ENCODE measurements around the gene FLYWCH2. TPM values are rescaled to one million over a fixed set of nuclear protein-coding genes. Genes with fewer than 3 reads are reported as not detected.

The FLYWCH2 gene
- total RNA-seq, 1 donor from 2014 or later, result 15.8 TPM

- Histone ChIP-seq H3K27me3 (peaks cover 61% of the 10 kb centered on the region), H3K4me2 (no peak overlapping the region), H3K9me3 (ENCODE audit: low read depth) (no peaks in the 10 kb centered on the region), H3K4me3 (no peak overlapping the region), H3K9ac (no peak overlapping the region), H2AFZ (replicated peaks) (peak overlapping the region; percentile 47), H3F3A (ENCODE audit: low read depth) (no peaks in the 10 kb centered on the region), H3K36me3 (no peaks in the 10 kb centered on the region), H4K20me1 (ENCODE audit: low read depth) (no peaks in the 10 kb centered on the region), H3K27ac (no peak overlapping the region), H3K79me2 (ENCODE audit: low read depth) (no peaks in the 10 kb centered on the region), H3K4me1 (no peaks in the 10 kb centered on the region)
- Mint-ChIP-seq H3K27me3 (ENCODE audit: insufficient read depth, low read depth) (peaks cover 16% of the 10 kb centered on the region), H3K4me1 (no peaks in the 10 kb centered on the region), H3K27ac (no peak overlapping the region), H3K4me3 (no peak overlapping the region), H3K36me3 (no peaks in the 10 kb centered on the region), H3K9me3 (no peaks in the 10 kb centered on the region)
- DNase-seq (ENCODE audit: low spot score), result no peak
- no peak for TF ChIP-seq CTCF (IDR thresholded peaks at IDR 0.05)
- no peak for TF ChIP-seq EZH2phosphoT487 (IDR thresholded peaks at IDR 0.05)
- TF ChIP-seq EZH2 (IDR thresholded peaks at IDR 0.05), result no peak
Measured at GRCh38 chr16:2874032-2874911, 8.7 kb upstream of the FLYWCH2 start.

- H3K4me1 ChIP-seq, result no peaks in the 10 kb centered on the region
- H3K27me3 Mint-ChIP-seq (ENCODE audit: insufficient read depth, low read depth), result peaks cover 16% of the 10 kb centered on the region
- H3K27ac Mint-ChIP-seq, result no peak overlapping the region
- H3K36me3 Mint-ChIP-seq, result no peaks in the 10 kb centered on the region
- no peaks in the 10 kb centered on the region for H3K4me1 Mint-ChIP-seq
- TF ChIP-seq CTCF (IDR thresholded peaks at IDR 0.05) (peak; percentile 88), EZH2 (IDR thresholded peaks at IDR 0.05) (no peak)
- peak overlapping the region; percentile 47 for H2AFZ ChIP-seq (replicated peaks)
- H3K9ac ChIP-seq, result no peak overlapping the region
- no peak overlapping the region for H3K4me2 ChIP-seq
- H3K9me3 ChIP-seq (ENCODE audit: low read depth), result no peaks in the 10 kb centered on the region
- peak; percentile 85 for DNase-seq (ENCODE audit: low spot score)
- H3F3A ChIP-seq (ENCODE audit: low read depth), result no peaks in the 10 kb centered on the region
- peaks cover 4% of the 10 kb centered on the region for H3K9me3 Mint-ChIP-seq
- no peak overlapping the region for H3K4me3 ChIP-seq
- H3K27ac ChIP-seq, result no peak overlapping the region
- H3K4me3 Mint-ChIP-seq, result no peak overlapping the region
- peaks cover 54% of the 10 kb centered on the region for H3K27me3 ChIP-seq
- H4K20me1 ChIP-seq (ENCODE audit: low read depth), result no peaks in the 10 kb centered on the region
- H3K79me2 ChIP-seq (ENCODE audit: low read depth), result no peaks in the 10 kb centered on the region
- no peaks in the 10 kb centered on the region for H3K36me3 ChIP-seq
Measured at GRCh38 chr16:2874912-2875362, 8.1 kb upstream of the FLYWCH2 start.

GRCh38 chr16:2879854-2880508 is 3.0 kb upstream of the FLYWCH2 start:
- Mint-ChIP-seq H3K4me3 (peak overlapping the region; percentile 53), H3K9me3 (peaks cover 4% of the 10 kb centered on the region), H3K27ac (no peak overlapping the region), H3K27me3 (ENCODE audit: insufficient read depth, low read depth) (peaks cover 19% of the 10 kb centered on the region), H3K4me1 (peaks cover 7% of the 10 kb centered on the region), H3K36me3 (no peaks in the 10 kb centered on the region)
- Histone ChIP-seq H3K4me2 (no peak overlapping the region), H3K4me3 (no peak overlapping the region), H3K9ac (no peak overlapping the region), H3F3A (ENCODE audit: low read depth) (peaks cover 5% of the 10 kb centered on the region), H3K36me3 (no peaks in the 10 kb centered on the region), H3K9me3 (ENCODE audit: low read depth) (no peaks in the 10 kb centered on the region), H4K20me1 (ENCODE audit: low read depth) (peaks cover 5% of the 10 kb centered on the region), H3K79me2 (ENCODE audit: low read depth) (peaks cover 10% of the 10 kb centered on the region), H2AFZ (replicated peaks) (no peak overlapping the region), H3K4me1 (no peaks in the 10 kb centered on the region), H3K27me3 (peaks cover 41% of the 10 kb centered on the region), H3K27ac (no peak overlapping the region)
- TF ChIP-seq CTCF (IDR thresholded peaks at IDR 0.05) (no peak), EZH2 (IDR thresholded peaks at IDR 0.05) (no peak), EZH2phosphoT487 (IDR thresholded peaks at IDR 0.05) (no peak)
- no peak for DNase-seq (ENCODE audit: low spot score)
